GM12864 (cell line): ENCODE data around the gene BCR.

ENCODE experiments used
- DNase-seq: peaks from one replicate; pipeline ENCODE4 v3.0.0-alpha.2; 2011; ENCODE audit warnings: low read depth
- H3K4me3 ChIP-seq: 2 replicates; pipeline ENCODE4 v1.5.1; 2011; ENCODE audit warnings: mild to moderate bottlenecking, low read depth, low read length, control low read depth
- CTCF ChIP-seq: IDR thresholded peaks from 2 replicates; pipeline ENCODE4 v1.5.1; 2011; ENCODE audit warnings: low read depth, mild to moderate bottlenecking, moderate library complexity, low read length, control low read depth, inconsistent platforms; ENCODE audit errors: missing control alignments

The BCR gene

GRCh38 chr22:23164091-23164490 is 16.2 kb upstream of the BCR start:
- no peak for TF ChIP-seq CTCF
- H3K4me3 ChIP-seq, result no peak overlapping the region
- no peak for DNase-seq

GRCh38 chr22:23166042-23166831 is 14.1 kb upstream of the BCR start:
- no peak for DNase-seq
- no peak for TF ChIP-seq CTCF
- H3K4me3 ChIP-seq, result no peak overlapping the region

- TF ChIP-seq CTCF, result no peak
- no peak overlapping the region for H3K4me3 ChIP-seq
- DNase-seq, result no peak
Measured at GRCh38 chr22:23166841-23167616, 13.3 kb upstream of the BCR start.

- TF ChIP-seq CTCF, result no peak
- H3K4me3 ChIP-seq, result no peak overlapping the region
- DNase-seq, result no peak
Measured at GRCh38 chr22:23168391-23169042, 11.8 kb upstream of the BCR start.

GRCh38 chr22:23169043-23169406 is 11.3 kb upstream of the BCR start:
- DNase-seq, result no peak
- no peak overlapping the region for H3K4me3 ChIP-seq
- no peak for TF ChIP-seq CTCF

GRCh38 chr22:23175817-23176644 is 4.3 kb upstream of the BCR start:
- H3K4me3 ChIP-seq, result no peak overlapping the region

More at GRCh38 chr22:23175817-23176644, 4.3 kb upstream of the BCR start:
- no peak for TF ChIP-seq CTCF
- DNase-seq, result no peak
